ENCODE measurements around the gene LOXHD1. TPM values are rescaled to one million over a fixed set of nuclear protein-coding genes. Genes with fewer than 3 reads are reported as not detected.

Gene LOXHD1, protein sequence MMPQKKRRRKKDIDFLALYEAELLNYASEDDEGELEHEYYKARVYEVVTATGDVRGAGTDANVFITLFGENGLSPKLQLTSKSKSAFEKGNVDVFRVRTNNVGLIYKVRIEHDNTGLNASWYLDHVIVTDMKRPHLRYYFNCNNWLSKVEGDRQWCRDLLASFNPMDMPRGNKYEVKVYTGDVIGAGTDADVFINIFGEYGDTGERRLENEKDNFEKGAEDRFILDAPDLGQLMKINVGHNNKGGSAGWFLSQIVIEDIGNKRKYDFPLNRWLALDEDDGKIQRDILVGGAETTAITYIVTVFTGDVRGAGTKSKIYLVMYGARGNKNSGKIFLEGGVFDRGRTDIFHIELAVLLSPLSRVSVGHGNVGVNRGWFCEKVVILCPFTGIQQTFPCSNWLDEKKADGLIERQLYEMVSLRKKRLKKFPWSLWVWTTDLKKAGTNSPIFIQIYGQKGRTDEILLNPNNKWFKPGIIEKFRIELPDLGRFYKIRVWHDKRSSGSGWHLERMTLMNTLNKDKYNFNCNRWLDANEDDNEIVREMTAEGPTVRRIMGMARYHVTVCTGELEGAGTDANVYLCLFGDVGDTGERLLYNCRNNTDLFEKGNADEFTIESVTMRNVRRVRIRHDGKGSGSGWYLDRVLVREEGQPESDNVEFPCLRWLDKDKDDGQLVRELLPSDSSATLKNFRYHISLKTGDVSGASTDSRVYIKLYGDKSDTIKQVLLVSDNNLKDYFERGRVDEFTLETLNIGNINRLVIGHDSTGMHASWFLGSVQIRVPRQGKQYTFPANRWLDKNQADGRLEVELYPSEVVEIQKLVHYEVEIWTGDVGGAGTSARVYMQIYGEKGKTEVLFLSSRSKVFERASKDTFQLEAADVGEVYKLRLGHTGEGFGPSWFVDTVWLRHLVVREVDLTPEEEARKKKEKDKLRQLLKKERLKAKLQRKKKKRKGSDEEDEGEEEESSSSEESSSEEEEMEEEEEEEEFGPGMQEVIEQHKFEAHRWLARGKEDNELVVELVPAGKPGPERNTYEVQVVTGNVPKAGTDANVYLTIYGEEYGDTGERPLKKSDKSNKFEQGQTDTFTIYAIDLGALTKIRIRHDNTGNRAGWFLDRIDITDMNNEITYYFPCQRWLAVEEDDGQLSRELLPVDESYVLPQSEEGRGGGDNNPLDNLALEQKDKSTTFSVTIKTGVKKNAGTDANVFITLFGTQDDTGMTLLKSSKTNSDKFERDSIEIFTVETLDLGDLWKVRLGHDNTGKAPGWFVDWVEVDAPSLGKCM (N-terminal part only)
- total RNA-seq (2014; rRNA removed; shearing (Covaris generic)), result not detected in 2 replicates
- not detected in 2 replicates for polyA plus RNA-seq (2015; cell fraction: cytosol; rRNA removed)
- polyA plus RNA-seq (2015; cell fraction: nucleus; rRNA removed), result not detected in 2 replicates

DNA sequence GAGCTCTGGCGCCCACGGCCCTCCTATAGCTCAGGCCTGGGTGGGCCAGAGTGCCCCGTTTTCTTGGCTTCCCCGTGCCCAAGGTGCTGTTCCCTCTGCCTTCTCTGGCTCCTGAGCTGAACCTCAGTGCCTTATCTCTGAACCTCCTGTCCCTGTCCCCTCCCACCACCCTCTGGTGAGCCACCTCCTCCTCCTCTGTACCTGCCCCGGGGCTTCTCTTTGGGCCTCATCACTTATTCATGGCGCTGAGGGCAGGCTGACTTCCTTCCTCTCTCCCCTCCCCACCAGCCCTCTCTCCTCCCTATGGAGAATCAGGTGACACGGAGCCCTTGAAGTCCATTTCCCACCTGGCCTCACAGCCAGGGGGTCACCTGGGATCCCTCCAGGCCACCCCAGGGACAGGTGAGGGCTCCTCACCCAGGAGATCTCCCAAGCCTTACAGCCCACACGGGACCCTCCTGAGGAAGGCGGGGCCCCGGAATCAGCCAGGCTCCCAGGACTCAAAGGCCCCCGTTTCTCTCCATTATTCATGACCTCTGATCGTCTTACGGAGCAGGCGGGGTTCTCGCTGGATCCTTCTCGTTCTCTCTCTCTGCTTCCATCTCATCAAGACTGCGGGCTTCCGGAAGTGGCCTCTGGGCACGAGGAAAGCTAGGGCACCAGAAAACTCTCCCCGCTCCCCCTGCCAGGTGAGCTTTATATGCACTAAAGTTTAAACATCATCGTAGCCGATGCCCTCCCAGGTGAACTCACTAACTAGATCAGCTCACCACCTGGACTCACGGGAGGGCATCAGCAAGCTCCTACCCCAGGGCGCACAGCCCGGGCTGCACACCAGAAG, at the start of gene LOXHD1:
LOXHD1 (minus strand) TSS at position 106 of the 841 bp plus-strand sequence. CDS start 187 bp downstream, outside the sequence.
- no peak for DNase-seq (ENCODE audit: low read depth)

DNA sequence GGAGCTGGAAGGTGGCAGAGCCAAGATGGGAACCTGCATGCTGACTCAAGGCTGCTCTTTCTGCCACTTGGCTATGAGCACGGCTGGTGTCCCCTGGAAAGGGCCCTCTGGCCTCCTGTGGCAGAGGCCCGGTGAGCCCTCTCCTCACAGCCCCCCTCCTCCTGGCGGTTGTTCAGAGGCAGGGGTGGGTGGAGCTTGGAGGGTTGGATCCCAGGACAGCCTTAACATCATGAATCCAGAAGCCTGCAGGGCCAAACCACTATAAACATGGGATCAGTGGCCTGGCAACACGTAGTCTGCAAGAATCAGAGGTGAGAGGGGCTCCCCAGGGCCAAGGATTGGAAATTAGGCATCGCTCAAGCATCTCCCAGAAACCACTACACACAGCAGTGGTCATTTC, 48.5 kb upstream of the LOXHD1 start:
- DNase-seq (ENCODE audit: low read depth), result no peak

DNA sequence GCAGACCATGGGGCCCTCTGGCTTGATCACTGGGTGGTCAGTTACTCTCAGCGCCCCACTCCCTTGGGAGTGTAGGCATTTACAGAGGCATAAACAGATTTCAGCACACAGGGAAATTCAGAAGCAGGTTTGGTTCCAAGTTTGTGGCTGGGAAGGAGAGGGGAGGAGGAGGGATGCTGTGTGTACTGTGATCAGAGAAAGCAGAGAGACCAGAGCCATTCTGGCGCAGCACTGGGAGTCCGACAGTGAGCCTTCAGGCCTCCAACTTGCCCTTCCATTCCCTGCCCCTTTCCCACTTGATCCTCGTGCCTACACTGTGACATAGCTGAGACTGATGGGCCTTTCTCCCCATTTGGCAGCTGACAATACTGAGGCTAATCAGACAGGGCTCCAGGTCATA, 47.8 kb upstream of the LOXHD1 start:
- no peak for DNase-seq (ENCODE audit: low read depth)

DNA sequence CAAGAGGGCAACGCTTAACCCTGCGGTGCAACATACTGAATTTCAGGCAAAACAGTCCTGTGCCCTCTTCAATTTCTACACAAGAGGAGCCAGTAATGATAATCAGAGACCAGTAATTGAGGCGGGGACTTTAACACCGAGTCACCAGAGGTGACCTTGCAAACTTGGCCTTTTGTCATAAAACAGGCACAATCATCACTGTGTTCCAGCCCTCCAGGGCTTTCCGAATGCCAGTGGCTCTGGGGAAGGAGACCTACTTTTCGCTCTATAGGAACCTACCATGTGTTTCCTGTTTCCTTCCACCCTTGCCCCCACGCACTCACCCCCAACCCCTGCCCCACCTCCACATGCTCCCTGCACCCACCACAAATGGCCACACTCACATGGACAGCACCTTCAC, 47.2 kb upstream of the LOXHD1 start:
- no peak for DNase-seq (ENCODE audit: low read depth)

DNA sequence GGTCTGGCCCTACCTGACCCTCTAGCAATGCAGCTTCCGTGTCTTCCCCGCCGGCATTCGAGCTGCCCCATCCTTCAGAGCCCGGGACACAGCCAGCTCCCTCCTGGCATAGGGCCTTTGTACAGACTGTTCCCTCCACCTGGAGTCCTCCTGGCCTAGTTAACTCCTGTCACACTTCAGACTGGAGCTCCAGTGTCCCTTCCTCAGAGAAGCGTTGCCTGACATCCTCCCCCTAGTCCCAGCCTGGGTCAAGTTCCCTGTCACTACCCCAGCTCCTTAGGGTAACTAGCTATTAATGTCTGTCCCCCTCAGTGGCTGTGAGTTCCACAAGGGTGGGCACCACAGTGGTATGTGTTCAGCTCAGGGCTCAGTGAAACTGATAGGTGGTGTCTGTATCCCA, 45.5 kb upstream of the LOXHD1 start:
- DNase-seq (ENCODE audit: low read depth), result no peak

DNA sequence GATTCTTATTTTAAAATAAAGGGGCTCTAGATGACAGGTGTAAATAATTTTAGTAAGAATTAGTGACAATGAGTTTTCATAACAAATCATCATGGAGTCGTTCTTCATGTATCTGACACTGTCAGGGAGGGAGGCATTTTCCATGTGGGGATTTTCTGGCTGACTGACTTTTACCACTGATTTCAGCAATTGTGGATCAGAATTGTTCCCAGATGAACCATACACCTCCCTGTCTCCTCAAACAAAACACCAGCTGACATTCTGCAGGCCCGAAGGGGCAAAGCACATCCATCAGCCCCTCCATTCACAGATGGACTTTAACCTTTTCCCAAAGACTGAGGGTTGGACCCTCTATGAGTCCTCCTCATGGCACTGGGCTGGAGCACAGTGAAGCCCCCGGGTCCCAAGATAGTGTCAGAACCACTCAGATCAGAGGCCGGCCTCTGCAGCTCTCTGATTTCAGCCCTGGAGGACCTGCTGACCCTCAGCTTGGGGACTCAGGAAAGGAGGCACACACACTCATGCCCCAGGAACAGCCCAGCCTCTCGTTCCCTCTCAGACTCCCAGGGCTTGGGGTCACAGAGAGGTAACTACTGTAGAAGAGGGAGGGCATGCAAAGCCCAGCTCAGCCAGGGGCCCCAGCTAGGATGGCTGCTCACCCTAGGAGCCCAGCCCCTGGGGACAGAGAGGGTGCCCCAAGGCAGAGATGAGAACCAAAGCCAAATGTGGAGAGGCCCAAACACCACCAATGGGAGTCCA, 43.2 kb upstream of the LOXHD1 start:
- no peak for DNase-seq (ENCODE audit: low read depth)

DNA sequence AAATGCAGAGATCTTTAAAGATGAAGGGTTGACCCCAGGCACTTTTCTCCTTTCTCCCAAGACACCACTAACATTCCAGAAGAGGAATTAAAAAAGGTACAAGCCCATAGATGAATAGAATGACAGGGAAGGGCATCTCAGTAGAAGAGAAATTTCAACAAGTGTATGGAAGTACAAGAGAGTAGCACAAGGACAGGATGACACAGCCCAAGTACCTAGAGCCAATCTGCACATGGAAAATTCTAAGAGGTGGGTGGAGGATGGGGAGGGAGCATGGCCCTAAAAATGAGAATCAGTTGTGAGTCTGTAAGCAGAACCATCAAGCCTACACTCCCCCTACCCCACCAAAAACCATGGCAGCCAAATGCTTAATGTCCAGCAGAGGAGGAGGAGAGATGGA, 39.7 kb upstream of the LOXHD1 start:
- DNase-seq (ENCODE audit: low read depth), result no peak

DNA sequence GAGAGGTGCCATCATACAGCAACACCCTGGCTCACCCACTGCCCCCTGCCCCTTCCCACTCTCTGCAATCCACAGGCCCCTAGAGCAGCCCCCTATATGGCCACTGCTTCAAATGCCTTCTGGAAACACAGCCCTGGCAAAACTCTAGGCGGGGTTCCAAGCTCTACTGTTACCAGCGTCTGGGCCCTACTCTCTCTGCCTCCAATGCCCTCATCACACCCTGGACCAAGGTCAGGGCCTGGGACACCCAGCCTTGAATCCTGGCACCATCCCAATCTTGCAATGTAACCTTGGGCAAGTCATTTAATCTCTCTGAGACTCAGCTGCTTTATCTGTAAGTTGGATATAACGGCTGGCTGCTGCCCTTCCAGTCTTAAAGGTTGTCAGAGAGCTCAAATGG, 39.2 kb upstream of the LOXHD1 start:
- DNase-seq (ENCODE audit: low read depth), result no peak

DNA sequence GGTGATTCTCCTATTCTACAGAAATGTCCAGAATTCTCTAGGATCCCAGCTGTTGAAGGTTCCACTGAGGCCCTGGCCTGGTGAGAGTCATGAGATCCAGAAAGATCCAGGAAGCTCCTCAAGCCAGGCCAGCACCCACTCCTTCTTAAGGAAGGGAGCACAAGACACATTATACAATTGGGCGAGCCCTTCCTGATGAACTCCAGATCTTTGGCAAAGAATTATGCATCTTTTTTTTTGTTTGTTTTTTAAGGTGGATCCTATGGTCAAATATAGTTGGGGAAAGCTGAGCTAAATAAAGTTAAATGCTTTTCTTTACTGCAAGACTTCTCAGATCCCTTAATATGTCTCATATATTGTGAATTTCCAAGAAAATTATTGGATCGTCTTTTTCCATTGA, 37.0 kb upstream of the LOXHD1 start:
- no peak for DNase-seq (ENCODE audit: low read depth)

DNA sequence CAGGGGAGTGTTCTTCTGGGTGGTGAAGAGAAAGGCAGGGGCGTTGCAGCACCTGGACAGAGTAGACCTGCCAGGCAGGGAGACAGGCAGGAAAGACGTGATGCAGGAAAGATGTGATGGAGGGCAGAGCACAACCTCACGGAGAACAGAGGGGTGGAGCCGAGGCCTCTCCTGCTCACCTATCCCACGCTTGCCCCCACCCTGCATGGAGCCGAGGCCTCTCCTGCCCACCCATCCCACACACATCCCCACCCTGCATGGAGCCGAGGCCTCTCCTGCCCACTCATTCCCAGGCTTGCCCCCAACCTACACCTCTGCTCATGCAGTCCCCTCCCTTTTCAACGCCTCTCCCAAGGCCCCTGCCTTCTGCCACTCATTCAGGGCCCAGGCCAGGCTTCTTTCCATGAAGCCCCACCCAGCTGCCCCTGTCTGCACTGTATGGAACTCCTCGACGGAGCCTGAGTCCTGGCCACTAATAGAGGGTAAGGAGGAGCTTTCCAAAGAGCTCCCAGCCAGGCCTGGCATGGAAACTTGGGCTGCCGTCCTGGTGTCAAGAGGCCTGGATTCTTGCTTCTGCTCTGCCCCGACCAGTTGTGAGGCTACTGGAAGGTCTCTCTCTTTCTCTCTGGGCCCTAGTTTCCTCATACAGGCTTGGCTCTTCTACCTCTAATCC, 32.0 kb upstream of the LOXHD1 start:
- no peak for DNase-seq (ENCODE audit: low read depth)

DNA sequence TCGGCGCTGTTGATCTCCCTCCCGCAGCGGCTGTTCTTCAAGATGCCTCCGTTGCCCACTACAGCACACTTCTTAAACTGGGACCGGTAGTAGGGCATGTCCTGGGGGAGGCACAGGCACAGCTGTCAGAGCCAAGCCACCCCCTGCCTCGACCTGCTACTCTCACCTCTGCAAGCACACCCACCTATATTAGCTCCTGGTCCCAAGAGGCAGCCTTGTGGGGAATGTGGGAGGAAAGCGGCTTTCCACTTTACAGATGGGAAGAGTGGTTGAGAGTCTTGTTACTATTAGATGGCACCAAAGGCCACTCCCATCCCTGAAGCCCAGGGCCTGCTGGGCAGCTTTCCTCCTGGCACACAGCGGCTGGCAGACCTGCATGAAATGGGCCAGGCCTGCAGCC, 29.2 kb upstream of the LOXHD1 start:
- DNase-seq (ENCODE audit: low read depth), result no peak

DNA sequence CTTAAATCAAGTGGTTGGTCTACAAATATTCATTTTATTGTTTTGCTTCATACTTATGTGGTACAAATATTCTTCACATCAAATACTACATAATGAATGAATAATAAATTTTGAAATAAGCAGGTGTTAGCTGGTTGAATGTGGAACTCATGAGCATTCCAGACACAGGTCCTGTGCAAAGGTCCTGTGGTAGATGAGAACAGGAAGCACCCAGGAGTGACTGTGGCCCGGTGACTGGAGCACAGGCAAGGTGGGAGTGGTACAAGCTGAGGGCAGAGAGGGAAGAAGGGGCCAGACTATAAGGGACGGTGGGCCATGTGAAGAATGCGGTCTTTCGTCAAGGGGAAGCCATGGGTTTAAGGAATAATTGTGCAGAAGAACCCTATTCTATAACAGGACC, 26.2 kb upstream of the LOXHD1 start:
- DNase-seq (ENCODE audit: low read depth), result no peak

DNA sequence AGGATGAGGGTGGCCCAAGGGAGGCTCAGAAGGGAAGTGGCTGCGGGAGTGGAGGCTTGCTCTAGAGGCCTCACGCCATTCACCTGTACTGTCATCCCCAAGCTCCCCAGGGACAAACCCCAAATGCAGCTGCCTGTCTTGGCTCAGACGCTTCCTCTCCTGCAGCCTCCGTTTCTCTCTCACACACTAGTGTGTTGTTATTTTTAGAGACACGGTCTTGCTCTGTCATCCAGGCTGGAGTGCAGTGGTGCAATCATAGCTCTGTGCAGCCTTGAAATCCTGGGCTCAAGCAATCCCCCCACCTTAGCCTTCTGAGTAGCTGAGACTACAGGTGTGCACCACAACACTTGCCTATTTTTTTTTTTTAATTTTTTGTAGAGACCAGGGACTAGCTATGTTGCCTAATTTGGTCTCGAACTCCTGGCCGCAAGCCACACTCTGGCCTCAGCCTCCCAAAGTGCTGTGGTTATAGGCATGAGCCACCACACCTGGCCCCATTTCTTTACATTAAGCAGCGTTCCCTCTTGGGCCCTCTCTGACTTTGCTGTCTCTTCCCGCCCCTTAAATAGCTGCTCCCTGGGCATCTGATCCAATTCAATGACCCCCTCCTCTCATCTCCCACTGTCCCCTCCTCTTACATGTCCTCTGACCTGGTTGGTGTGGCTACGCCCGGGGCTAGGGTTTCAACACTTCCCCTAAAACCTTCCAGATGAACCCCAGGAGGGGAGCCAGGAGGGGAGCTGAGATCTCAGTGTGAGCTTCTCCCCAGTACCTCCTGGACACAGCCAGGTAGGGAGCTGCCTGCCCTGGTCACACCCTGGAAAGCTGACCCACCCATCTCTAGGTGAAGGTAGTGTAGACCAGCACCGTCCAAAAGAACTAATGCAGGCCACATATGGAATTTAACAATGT, 24.0 kb upstream of the LOXHD1 start:
- DNase-seq (ENCODE audit: low read depth), result no peak

DNA sequence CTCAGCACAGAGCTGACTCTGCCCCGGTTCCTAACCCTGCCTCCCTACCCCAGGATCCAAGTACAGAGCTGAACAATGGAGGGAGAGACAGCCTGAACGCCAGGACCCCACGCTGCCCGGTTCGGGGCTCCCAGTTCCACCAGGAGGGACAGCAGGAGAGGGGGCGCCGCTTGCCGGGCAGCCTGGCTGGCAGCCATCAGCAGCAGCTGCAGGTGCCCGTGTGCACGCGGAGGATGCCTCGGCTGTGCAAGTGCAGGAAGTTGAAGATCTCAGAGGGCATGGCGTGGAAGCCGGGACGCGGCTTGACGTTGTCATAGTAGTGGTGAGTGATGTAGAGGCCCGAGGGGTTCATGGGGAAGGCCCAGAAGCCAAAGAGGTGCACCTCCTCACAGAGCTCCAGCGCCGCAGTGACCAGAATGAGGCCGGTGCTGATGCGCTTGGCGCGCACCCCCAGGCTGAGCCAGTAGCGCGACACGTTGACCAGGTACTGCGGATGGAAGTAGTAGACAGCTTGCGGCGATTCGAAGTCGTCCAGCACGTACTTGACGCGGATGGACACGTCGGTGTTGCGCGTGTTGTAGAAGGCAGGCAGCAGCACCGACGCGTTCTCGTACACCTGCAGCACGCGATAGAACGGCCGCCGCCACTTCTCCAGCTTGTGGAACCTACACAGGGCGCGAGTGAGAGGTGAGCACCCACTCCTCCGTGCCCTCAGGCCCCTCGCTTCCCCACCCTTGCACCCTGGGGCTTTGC, 23.0 kb upstream of the LOXHD1 start:
- no peak for DNase-seq (ENCODE audit: low read depth)

DNA sequence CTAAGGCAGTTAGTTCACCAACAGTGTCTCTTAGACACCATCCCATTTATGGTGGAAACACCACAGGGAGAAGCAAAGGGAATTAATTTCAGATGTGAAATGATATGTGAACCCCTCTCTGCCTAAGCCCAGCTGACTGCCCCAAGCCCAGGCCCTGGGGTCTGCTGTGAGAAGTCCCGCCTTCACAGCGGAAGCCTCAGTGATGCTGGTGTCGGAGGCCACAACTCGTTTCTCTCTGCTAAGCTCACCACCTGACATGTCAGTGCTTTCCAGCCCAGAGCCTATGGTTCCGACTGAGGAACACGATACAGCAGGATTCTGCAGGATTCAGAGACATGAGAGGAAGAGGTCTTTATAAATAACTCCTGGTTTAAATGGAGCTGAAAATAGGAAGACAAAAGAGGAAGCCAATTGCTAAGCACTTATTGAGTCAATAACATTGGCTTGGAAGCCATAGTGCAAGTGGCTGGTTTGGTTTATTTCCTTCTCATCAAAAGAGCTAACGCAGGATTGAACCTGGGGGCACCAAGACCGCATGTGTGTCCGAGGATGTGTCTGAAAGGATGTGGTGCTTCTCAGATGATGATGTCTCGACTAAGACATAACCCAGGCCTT, 21.9 kb upstream of the LOXHD1 start:
- no peak for DNase-seq (ENCODE audit: low read depth)

DNA sequence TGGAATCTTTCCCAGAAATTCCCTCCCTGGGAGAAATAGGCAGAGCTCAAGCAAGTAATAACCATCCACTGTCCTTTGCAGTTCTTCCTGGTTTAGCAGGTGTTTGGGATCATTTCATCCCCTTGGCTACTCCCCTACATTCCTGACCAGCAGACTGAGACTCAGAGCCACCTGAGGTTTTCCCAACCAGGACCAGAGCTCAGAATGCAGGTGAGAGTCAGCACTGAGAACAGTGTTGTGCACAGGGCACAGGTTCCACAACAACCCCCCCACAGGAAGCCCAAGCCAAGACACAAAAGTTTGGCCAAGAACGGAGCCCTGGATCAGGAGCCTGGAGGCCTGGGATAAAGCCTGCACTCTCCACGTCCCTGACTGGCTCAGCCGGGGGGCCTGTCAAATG, 21.0 kb upstream of the LOXHD1 start:
- DNase-seq (ENCODE audit: low read depth), result no peak

DNA sequence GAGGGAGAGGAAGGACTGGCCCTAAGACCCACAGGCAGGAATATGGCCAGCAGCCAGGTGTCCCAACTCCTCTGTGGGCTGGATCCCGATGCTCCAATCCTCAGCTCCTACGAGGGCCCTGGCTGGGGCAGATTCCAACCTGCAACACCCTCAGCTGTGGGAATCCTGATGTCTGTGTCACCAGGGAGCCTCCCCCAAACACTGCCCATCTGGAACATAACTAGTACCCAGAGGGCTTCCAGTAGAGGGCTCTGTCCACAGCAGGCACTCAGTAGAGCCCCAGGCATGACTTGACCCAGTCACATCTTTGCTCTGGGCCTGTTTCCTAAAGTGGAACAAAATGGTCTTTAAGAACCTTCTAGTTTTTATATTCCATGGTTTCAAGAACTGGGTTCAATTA, 20.6 kb upstream of the LOXHD1 start:
- DNase-seq (ENCODE audit: low read depth), result peak; percentile 18

Measured in HT1080 (cell line).